HG02870 (cell line): ENCODE results near the gene UGT1A9.
"Not testable (repeated sequence)": the region's sequence is repeated elsewhere in the genome, so short reads cannot be mapped to it uniquely, and the experiment has no call there.

Experiments used
- ATAC-seq: cut with Tn5 transposase; IDR thresholded peaks from one replicate; pipeline ENCODE4 v1.9.1; 2021; ENCODE audit warnings: mild to moderate bottlenecking, moderate library complexity; ENCODE audit not compliant: unreplicated experiment

Gene UGT1A9

DNA sequence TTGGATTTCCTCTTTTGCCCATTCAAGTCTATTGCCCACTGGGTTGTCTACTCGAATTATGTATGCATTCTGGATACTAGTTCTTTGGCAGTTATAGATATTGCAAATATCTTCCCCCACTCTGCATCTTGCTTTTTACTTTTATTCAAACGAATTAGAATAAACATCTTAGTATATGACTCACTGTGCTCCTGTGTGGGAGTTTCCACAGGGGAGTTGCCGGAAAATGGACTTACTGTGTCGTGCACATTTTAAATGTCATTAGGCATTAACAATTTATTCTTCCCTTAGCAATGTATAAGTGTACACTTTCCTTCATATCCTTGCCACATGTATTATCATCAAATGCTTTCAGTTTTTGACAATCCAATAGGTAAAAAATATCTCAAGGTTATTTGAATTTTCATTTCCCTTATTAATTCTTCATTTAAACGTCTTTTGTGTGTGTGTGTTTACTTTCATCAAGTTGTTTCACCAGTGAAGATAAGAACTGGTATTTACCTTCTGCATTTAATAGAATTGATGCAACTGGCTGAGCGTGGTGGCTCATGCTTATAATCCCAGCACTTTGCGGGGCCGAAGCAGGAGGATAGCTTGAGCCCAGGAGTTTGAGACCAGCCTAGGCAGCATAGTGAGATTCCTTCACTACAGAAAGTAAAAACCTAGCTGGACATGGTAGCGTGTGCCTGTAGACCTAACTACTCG is 36.4 kb downstream of the UGT1A9 start:
- no peak for ATAC-seq

- ATAC-seq, result no peak
Measured at GRCh38 chr2:233708942-233709341, 37.2 kb downstream of the UGT1A9 start.

GRCh38 chr2:233711312-233712008 is 39.8 kb downstream of the UGT1A9 start:
- no peak for ATAC-seq

GRCh38 chr2:233712611-233713261 is 41.0 kb downstream of the UGT1A9 start, which contains the start of gene UGT1A5:
Gene UGT1A5, plus strand, starts transcription at chr2:233712907. Its CDS starts 85 bp downstream, at chr2:233712992.
- ATAC-seq, result no peak

DNA sequence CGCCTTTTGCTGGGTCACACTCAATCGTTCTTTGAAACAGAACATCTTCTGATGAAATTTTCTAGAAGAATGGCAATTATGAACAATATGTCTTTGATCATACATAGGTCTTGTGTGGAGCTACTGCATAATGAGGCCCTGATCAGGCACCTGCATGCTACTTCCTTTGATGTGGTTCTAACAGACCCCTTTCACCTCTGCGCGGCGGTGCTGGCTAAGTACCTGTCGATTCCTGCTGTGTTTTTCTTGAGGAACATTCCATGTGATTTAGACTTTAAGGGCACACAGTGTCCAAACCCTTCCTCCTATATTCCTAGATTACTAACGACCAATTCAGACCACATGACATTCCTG is 41.5 kb downstream of the UGT1A9 start:
- no peak for ATAC-seq

DNA sequence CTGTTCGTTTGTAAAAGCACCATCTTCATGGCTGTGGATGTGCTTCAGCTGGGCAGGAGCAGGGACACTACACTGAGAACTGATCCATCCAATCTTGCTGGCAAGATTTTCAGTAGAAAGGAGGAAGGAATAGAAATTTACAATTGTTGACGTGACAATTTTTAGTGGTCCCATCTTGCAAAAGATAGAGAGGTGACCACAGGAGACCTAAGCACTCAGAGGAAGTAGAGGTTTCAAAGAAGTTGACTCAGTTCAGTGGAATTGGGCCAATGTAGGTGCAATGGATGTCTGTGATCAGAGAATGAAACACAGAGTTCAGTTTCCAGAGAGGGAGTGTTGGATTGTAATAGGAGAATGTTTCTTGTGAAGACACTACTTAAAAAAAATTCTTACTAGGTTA is 42.4 kb downstream of the UGT1A9 start:
- no peak for ATAC-seq

GRCh38 chr2:233718552-233718951 is 46.9 kb downstream of the UGT1A9 start, which contains the start of gene UGT1A4:
Gene UGT1A4, plus strand, starts transcription at chr2:233718736. Its CDS starts 85 bp downstream, at chr2:233718821.
- ATAC-seq, result no peak

DNA sequence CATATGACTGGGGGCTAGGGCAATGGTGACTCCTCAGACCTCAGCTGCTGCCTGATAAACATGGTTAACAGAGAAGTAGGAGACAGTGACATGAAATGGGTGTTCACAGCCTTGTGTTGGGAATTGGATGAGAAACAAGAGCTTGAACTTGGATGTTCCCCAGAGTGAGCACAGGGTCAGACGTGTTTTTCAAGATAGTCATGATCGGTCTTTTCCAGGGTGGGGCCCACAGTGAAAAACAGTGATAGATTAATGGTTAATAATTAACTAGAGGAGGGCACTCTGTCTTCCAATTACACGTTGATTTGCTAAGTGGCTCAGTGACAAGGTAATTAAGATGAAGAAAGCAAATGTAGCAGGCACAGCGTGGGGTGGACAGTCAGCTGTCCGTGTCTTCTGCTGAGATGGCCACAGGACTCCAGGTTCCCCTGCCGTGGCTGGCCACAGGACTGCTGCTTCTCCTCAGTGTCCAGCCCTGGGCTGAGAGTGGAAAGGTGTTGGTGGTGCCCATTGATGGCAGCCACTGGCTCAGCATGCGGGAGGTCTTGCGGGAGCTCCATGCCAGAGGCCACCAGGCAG is 57.1 kb downstream of the UGT1A9 start, which contains the start of gene UGT1A3:
UGT1A3 (plus strand) TSS at position 320 of the 579 bp plus-strand sequence; CDS start at position 405, 85 bp downstream.
- ATAC-seq, result no peak

DNA sequence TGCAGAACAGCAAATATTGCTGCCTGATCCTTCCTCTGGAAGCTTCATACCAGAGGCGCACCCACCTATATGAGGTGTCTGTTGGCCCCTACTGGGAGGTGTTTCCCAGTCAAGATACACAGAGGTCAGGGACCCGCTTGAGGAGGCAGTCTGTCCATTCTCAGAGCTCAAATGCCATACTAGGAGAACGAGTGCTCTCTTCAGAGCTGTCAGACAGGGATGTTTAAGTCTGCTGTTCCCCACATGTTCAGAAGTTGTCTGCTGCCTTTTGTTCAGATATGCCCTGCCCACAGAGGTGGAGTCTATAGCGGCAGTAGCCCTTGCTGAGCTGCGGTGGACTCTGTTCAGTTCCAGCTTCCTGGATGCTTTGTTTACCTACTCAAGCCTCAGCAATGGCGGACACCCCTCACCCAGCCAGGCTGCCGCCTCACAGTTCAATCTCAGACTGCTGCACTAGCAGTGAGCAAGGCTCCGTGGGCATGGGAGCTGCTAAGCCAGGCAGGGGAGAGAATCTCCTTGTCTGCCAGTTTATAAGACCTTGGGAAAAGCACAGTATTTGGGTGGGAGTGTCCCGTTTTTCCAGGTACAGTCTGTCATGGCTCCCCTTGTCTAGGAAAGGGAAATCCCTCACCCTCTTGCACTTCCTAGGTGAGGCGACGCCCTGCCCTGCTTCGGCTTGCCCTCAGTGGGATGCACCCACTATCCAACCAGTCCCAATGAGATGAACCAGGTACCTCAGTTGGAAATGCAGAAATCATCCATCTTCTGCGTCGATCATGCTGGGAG is 65.4 kb downstream of the UGT1A9 start:
- not testable (repeated sequence) for ATAC-seq

DNA sequence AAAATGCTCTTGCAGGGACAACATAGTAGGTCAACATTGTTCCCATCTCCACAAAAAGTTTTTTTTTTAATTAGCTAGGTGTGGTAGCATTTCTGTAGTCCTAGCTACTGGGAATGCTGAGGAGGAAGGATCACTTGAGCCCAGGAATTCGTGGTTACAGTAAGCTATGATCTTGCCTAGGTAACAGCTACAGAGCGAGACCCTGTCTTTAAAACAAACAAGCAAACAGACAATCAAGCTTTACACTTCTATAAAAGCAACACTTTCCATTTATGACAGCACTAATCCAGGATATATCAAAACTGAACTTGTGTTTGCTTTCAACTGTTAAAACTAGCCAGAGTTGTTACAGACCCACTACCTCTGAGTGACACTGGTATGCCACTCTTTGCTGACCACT is 69.2 kb downstream of the UGT1A9 start:
- no peak for ATAC-seq

DNA sequence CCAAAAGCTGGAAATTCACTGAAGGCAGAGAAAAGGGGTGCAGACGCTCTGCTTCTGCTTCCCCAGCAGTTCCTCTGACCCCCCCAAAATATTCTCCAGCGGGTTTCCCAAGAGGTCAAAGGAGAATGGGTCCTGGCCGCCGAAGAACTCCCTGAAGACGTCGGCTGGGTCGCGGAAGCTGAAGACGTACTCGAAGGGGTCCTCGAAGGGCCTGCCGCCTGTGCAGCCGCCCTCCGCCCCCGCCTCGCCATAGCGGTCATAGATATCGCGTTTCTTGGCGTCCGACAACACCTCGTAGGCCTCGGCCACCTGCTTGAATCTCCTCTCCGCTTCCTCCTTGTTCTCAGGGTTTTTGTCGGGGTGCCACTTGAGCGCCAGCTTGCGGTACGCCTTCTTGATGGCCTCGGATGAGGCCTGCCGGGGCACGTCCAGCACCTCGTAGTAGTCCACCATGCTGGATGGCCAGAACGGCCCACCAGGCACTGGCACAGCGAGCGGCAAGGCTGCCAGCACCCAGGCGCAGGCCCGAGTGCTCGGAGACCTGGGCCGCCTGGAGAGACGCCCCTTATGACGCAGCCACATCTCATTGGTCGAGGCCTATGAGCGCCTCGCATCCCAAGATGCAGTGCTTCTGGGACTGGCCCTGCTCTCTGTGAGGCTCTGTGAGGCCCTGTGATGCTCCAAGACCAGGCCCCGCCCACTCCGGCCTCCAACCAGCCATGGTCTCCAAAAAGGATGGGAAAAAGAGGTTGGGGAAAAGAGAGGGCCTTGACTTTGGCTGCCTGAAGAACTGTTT is 72.0 kb downstream of the UGT1A9 start:
- no peak for ATAC-seq

DNA sequence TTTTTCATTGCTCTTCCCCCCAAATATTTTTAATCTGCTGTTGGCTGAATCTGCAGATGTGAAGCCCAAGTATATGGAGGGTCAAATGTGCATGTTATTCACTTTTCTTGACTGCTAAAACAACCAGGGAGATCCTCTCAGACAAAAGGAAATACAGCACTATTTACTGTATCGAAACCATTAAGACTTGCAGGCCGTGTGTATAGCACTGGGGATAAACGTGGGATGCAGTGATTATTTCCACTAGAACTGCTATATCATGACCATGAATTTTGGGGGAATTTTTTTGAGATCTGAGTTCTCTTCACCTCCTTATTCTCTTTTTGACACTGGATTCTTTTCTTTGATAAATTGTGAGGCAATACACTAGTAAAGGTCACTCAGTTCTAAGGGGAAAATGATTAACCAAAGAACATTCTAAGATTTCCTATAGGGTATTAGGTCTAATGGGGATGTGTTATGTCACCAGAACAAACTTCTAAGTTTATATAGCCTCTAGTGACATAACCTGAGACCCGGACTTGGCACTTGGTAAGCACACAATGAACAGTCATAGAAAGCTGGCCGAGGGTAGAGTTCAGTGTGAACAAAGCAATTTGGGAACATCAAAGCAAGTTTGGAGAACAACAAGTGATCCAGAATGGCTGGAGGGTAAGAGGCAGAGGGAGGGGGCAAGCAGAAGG is 73.5 kb downstream of the UGT1A9 start:
- ATAC-seq, result no peak

DNA sequence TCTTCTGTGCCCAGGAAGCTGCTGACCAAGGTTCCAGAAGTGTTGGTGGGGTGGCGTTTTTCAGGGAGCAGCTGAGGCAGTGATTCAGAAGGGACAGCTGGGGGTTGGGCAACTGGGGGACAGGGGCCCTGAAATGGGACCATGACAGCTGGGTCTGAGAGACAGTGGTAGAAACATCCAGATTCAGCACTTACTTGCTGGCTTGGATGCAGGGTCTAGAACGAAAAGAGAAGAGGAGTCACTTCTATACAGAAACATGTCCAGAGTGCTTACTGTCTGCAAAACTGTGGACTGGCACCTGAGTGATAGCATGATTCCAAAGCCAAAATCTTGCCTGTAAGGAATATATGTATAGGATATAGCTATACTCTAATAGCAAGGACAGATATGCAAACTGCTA is 74.1 kb downstream of the UGT1A9 start:
- ATAC-seq, result not testable (repeated sequence)

GRCh38 chr2:233746475-233747282 is 75.0 kb downstream of the UGT1A9 start:
- no peak for ATAC-seq

DNA sequence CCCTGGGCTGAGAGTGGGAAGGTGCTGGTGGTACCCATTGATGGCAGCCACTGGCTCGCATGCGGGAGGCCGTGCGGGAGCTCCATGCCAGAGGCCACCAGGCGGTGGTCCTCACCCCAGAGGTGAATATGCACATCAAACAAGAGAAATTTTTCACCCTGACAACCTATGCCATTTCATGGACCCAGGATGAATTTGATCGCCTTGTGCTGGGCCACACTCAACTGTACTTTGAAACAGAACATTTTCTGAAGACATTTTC is 75.5 kb downstream of the UGT1A9 start:
- ATAC-seq, result no peak

DNA sequence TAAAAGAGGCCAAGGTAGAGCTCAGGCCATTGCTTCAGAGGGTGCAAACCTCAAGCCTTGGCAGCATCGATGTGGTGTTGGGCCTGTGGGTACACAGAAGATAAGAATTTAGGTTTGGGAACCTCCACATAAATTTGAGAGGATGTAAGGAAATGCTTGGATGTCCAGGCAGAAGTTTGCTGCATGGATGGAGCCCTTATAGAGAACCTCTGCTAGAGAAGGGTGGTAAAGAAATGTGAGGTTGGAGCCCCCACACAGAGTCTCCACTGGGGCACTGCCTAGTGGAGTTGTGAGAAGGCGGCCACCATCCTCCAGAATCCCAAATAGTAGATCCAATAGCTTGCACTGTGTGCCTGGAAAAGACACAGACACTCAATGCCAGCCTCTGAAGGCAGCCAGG is 79.0 kb downstream of the UGT1A9 start:
- not testable (repeated sequence) for ATAC-seq

GRCh38 chr2:233751212-233752009 is 79.7 kb downstream of the UGT1A9 start:
- not testable (repeated sequence) for ATAC-seq
